ENCODE measurements around the gene SSUH2.

SSUH2 gene

DNA sequence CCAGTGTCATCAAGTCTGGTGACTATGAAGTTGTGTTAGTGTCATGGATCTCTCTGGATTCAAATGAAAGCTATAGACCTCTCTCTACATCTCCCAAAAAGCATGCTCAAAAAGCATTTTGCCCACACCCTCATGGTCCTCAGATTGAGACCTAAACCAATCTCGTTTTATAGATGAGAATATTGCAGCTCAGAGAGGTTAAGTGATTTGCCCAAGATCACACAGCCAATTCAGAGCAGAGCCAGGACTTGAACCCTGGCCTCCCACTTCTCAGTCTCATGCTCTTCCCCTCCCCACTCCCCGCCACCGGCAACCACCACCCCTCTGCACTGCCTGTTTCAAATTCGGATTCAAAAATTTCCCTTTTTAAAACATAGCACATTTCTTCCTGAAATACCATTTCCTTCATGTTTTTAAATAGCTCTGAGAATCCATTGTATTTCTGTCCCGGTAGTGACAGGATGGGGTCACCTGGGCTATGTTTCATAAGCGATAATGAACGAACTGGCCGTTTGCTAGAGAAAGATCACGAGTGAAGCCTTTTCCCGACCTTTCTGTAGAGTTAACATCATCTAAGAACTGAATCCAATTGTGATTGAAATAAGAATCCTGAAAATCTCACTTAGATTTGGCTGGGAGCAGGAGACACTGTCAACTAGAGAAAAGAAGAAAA is 769 bp downstream of the SSUH2 start:
- no peak for DNase-seq (ENCODE audit: low read depth in 3 of 3, low spot score in 1 of 3)

DNA sequence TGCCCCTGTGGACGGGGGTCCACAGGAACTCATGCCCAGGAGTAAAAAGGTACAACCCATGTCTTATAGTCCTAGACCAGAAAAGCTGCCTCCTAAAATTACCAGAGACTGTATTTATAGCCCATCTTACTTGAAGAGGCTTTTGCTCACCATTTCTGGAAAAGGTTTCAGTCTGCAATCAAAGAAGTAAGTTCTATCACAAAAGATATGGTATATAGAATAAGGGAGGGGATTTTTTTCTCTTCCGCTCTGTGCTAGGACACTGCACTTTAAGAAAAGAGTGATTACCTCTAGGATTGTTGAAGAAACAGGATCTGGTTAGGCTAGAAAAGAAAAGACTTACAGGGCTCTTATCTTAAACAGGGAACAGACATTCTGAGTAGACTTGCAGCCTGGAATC is 2.6 kb downstream of the SSUH2 start:
- DNase-seq (ENCODE audit: low read depth in 3 of 3, low spot score in 1 of 3): no peak

DNA sequence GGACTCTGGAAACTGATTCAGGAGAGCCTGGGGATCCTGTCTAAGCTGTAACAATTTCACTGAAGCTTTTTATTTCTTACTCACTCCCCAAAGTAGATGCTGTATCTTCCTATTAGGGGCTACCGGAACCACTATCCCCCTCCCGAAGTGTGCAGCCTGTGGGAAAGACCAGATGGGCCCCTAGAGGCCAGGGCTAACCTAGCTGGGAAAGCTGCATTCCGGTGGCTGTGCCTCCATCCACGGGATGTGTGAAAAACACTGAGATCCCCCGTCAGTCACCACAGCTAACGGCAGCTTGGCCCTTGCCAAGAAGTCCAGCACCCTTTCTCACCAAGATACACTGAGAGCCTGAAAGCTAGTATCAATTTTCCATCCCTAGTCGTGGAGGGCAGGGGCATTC is 3.1 kb downstream of the SSUH2 start:
- no peak for DNase-seq (ENCODE audit: low read depth in 3 of 3, low spot score in 1 of 3)

DNA sequence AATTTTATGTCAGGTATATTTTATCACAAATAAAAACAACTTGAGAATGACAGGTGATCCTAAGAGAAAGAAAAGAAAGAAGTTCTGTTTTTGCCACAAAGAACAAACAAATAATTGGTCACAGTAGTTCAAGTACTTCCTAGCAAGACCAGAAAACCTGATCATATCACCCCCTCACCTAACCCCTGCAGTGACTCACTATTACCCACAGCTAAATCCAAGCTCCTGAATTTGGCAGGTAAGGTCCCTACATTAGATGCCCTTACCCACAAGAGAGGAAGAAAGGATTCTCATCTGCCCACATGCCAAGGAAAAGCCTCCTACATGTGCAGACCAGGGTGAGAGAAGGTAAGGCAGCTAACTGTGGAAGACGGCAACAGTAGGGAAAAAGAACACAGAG is 4.4 kb downstream of the SSUH2 start:
- no peak for DNase-seq (ENCODE audit: low read depth in 3 of 3, low spot score in 1 of 3)

DNA sequence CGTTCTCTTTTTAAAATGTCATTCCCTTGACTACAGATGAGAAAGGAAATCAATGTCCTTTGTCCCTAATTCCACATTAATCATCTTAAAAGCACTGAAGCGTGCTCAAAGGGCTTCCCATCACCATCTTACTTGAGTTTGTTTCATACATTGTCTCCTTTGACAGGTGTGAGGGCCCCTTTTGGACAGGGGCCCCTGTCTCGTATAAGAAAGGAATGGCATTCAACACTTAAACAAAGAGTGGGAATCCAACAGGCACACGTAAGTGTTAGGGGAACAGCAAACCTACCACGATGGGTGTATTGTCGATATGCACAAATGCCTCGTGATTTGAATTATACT is 5.0 kb downstream of the SSUH2 start:
- DNase-seq (ENCODE audit: low read depth in 3 of 3, low spot score in 1 of 3): no peak

DNA sequence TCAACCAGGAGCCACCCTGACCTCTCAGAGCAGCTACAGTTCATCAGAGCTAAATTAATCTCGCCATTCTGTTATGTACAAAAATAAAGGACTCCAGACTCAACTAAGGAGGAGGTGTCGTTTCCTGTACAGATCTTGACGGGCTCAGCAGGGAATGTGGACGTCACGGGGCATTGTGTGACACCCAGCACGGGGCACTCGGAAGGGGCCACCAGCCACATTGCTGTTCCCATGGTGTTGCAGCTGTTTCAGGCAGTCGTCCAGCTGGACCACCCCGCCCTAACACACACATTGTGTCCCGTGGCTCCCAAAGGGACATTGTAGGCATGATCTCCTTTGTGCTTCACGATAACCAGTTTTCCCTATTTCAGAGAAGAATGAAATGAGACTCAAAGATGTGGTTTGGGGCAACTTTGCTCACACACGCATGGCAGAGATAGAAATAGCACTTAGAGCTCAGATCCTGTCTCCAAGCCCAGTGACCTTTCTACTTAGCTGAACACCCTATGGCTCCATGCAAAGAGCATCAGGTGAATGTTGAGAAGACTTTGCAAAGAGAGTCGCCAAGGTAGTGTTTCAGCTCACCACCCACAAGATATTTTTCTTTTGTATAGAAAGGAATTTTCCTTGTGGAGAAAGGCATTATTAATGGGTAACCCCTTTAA is 5.5 kb downstream of the SSUH2 start:
- no peak for DNase-seq (ENCODE audit: low read depth in 3 of 3, low spot score in 1 of 3)

DNA sequence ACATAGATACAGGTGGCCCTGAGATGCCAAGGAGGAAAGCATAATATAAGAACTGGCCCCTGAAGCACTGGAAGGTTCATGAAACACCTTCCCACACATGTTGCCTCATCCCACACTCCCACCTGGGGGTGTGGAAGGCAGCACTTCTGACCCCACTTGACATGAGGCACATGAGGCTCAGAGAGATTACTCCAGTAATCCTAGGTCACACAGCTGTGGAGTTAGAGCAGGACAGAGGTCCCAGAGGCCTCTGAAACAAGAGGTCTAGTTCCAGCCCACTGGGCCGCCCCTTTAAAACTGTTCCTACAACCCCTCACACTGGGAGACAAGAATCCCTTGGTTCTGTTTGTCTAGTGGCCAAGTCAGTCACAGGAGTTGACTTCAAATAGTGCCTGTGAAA is 7.2 kb downstream of the SSUH2 start:
- DNase-seq (ENCODE audit: low read depth in 3 of 3, low spot score in 1 of 3): no peak

DNA sequence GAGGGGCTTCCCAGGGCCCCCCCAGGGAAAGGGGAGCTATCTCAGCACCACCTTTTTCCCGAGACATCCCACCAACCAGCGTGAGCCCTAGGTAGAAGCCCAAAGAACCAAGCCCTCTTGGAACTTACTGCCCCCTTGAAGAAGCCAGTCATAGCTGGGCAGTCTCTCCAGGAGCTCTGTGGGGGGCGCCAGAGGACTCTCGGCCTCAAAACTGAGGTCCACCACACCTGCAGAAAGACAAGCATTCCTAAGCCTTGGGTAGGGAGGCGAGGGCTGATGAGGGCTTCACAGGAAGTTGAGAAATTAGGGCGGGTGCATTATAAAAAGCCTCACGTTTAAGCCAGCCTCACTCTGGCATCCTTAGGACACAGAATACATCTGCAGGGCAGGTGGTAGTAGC is 9.0 kb downstream of the SSUH2 start:
- DNase-seq (ENCODE audit: low read depth in 3 of 3, low spot score in 1 of 3): no peak

DNA sequence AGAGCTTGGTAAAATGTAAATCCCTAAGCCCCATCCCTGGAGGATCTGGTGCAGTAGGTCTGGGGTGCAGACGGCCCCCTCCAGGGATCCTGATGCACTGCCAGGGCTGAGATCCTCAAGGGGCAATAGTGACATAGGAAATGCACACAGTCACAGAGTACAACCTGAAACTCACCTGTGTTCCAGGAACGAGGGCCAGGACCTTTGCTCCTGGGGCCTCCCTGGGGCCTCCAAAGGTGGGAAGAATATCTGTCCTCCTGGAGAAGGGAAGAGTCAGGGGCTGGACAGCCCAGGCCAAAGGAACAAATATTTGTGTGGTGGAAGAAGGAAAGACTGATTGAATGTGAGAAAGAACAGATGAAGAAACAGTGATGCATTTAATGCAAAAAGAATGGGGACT is 9.5 kb downstream of the SSUH2 start:
- DNase-seq (ENCODE audit: low read depth in 3 of 3, low spot score in 1 of 3): no peak

DNA sequence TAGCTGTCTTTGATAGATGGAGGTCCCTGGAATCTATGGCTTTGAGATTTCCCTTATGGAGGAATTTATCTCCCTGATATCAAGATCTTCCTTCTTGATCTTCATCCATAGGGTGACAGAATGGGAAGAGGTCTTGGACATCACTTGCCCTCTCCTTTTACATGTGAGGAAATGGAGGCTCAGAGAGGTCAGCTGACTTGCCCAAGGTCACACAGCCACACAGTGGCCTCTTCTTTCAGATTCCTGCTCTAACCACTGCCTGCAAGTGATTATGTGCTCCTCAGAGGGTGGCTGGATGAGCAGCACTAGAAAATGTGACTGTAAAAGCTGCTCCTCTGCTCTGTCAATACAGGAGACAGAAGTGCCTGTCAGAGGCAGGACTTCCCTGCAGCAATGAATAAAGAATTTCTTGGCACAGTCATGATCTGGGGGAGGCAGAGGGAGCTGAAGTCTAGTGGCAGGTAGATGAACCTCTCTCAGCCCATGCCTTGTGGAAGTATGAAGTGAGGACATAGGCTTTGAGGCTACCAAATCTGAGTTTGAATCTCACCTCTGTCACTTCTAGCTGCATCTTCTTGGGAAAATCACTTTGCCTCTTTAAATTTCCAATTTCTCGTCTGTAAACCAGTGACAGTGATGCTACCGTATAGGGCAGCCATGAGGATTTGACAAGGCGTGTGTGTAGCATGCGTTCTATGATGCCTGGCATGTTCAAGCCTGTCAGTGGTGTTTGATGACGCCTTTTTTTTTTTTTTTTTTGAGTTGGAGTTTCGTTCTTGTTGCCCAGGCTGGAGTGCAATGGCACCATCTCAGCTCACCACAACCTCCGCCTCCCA is 12.0 kb downstream of the SSUH2 start:
- DNase-seq (ENCODE audit: low read depth in 3 of 3, low spot score in 1 of 3): no peak

DNA sequence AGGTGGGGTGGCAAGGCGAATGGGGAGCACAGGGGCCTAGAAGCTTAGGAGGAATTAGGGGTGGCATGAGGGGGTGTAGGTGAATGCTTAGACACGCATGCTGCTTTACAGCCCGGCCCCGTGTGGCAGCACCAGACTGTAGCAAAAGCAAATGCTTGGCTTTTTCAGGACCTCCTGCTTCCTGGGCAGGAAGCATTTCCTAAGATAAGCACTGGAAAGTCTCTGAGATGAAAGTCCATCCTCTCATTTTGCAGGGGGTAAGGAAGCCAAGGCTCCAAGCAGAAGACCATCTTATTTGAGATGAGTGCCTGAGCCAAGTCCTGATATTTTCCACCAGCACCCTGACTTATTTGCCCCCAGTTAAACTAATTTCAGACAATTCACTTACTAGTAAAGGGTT is 12.9 kb downstream of the SSUH2 start:
- DNase-seq (ENCODE audit: low read depth in 3 of 3, low spot score in 1 of 3): no peak

DNA sequence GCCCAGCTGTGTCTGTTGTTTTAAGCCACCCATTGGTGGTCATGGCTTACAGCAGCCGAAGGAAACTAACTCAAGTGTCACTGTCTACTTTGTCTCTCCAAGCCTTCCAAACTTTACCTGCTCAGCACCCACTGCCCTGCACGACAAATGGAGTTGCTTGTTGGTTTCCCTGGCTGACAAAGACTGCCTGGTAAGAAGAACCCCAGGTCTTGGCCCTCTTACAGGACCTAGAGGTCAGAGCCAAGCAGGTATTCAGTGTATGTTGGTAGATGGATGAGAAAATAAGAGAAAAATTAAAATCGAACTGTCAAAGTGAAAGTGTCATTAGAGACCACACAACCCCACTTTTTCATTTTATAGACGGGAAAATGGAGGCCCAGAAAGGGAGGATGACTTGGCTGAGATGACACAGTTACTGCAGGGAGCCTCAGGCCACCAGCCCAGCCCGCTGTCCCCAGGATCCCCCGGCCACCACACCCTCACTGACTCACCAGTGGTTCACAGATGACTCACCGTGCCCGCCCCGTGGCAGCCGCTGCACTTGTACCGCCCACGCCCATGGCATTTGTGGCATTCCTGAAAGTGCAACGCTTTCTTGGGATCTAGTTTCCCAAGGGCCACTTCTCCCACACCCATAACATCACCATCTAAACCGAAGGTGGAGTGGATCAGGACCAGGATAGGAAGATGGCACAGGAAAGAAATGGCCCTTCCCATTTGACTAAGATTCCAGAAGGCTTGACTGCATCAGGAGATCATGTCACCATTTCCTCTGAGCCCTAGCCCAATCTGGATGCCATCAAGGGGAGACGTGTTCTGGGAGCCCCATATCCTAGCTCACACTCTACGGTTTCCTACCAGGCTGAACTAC is 15.2 kb downstream of the SSUH2 start:
- peak in 2 of 3 donors; percentile 10 to 31 for DNase-seq (ENCODE audit: low read depth in 3 of 3, low spot score in 1 of 3)

DNA sequence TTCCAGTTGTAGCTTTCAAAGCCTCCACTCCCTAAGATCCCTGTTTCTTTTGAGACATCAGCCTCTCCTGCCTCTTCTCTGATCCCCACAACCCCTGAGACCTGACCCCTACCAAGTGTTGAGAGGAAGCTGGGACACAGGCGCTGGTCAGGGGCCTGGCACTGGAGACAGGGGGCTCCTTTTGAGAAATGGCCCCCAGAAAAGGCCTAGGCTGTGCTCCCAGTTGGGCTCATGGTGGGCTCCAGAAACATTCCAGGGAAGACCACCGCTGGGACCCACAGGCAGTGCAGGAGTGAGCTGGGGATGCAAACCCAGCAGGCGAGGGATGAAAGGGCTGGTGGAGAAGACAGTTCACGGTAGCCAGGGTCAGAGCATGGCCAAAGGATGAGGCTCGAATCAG is 16.6 kb downstream of the SSUH2 start:
- DNase-seq (ENCODE audit: low read depth in 3 of 3, low spot score in 1 of 3): no peak

DNA sequence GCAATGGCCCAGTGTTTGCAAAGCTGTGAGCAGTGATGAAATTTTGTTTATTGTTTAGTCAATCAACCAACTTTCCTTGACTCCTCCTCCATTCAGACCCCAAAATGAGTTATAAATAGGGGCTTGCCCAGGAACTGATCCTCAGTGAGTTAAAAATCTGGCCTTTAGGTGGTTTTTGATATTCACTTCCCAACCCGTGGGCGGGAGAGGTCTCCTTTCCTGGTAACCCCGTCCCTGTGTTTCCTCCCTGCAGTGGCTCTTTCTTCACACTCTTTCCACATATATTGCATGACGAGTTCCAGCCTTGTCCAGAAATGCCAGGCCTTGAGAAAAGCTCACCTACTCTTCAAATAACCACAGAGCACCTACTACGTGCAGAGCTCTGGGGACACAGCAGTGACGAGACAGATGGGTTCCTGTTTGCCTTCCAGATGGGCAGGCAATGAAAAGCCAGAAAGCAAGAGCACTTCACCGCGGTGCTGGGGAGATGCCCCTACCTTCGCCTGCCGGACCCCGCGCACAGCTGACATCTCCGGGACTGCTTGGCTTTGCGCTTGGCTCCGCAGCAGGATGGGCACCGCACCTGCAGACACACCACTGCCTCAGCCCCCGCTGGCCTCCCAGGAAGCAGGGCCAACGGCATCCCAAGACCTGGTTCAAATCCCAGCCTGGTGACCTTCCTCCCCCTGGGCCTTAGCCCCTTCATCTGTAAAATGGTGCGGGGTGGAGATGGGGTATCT is 17.2 kb downstream of the SSUH2 start:
- no peak for DNase-seq (ENCODE audit: low read depth in 3 of 3, low spot score in 1 of 3)

DNA sequence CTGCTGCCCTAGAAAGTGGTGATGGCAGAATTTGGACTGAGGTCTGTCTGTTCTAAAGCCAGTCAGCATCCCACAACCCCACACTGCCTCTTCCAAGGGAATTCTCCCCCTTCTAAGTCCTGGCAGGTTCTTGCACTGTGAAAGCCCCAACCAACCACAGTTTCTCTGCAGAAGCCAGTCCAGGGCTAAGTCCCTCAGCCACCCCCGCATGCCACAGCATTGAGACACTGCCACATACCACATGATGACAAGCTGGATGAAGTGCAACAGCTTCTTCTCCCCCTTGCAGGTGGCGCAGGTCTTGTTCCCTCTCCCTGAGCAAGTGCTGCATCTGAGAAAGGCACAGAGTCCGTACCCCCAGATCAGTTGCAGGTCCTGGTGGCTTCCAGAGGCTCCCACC is 18.6 kb downstream of the SSUH2 start:
- DNase-seq (ENCODE audit: low read depth in 3 of 3, low spot score in 1 of 3): no peak

DNA sequence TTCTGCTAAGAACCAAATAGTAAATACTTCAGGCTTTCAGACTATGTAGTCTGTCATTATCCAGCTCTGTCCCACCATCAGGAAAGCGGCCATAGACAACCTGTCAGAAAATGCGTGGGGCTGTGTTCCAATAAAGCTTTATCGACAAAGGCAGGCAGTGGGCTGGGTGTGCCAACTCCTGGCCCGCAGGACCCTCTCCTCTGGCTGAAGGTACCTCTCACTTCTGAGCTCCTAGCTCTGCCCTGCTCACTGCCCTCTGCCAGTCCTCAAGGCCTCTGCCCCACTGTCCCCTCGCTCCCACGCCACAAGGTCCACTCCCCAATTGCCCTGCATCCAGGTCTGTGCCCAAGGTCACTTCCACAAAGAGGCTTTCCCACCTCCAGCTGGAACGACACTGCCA is 20.0 kb downstream of the SSUH2 start:
- DNase-seq (ENCODE audit: low read depth in 3 of 3, low spot score in 1 of 3): no peak

DNA sequence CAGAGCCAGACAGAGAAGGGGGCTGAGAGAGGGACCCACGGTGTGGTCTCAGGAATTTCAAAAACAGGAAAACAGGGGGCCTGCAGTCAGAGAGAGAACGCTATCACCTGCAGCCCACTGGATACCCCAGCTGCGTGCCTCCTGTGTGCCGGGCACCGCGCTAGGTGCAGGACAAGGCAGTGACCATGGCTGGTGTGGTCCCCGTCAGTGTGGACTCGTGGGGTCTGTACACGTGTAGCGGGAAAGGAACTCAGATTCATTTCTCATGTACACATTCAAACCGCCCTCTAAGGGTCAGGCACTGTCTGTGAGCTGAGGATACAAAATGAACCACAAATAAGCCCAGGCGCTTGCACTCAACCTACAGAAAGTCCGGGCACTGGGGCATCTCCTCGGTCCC is 20.9 kb downstream of the SSUH2 start:
- DNase-seq (ENCODE audit: low read depth in 3 of 3, low spot score in 1 of 3): no peak

DNA sequence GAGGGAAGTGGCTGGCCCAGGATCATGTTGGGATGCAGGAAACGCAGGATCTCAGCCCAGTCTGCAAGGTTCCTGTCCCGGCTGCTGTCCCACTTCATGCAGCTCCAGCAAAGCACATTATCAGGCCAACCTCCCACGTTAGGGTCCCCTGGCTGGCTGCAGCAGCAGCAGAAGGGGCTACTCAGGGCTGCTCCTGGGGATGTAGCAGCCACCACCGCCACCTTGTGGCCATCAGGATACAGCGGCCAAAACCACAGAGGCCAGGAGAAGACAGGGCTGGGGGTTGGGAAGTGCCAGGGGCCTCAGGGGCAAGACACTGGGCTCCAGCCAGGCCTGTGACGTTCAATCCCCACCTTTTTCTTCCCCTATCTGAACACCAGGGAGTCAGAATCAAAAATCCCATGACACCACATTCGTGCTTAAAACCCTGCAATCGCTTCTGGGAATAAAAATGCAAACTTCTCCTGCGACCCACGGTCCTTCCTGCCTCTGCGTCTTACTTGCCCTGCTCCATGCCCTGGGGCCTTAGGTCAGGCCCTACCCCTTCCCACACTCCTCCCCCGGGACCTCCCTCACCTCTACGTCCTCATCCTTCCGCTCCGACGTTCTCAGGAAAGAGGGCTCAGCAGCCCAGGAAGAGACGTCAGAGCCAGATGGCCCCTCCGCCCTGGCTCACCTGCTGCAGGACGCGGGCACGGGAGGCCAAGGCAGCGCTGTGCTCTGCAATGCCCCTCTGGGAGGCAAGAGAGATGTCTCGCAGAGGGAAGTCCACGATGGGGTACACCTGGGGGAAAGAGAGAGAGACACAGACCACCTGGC is 21.5 kb downstream of the SSUH2 start:
- DNase-seq (ENCODE audit: low read depth in 3 of 3, low spot score in 1 of 3): peak in 1 of 3 donors; percentile 7

DNA sequence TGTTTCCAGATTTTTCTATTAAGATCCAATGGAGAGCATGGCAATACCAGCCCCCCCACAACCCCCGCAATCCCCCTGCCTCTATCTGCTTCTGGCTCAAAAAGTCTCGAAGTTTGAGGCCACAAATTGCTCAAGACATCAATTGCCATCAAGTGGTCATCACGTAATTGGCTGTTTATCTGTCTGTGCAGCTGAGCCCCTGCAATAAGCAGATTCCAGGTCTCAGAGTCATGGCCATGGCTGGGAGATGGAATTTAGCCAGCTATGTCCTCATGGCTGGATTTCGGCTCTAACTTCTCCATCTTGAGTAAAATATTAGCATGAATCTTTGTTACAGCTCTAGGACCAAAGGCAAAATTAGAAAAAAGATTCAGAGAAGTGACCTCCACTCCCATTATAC is 22.7 kb downstream of the SSUH2 start:
- no peak for DNase-seq (ENCODE audit: low read depth in 3 of 3, low spot score in 1 of 3)

DNA sequence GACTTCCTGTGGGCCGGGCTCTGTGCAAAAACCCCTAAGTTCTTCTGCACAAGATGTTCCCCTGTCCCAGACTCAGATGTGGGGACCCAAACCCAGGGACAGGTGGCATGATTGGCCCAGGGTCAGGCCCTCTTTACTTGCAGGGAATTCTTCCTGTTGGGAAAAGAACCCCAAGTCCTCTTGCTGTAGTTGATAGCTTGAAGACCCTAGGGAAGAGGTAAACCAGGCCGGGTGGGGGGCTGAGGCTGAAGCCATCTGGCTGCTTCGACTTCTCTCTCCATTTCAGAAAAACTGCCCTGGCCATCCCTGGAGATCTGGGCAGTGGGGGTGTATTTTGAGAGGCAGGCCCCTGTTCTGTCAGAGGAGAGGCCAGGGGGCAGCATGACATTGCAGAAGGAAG is 23.5 kb downstream of the SSUH2 start:
- DNase-seq (ENCODE audit: low read depth in 3 of 3, low spot score in 1 of 3): no peak

Measured in stimulated activated CD4-positive, alpha-beta T cell treated with anti-CD3 and anti-CD28 coated beads, TNF-alpha, amount 100 ng/mL, for 1 hour (primary cell).